ENCODE measurements around the gene LTK.

DNA sequence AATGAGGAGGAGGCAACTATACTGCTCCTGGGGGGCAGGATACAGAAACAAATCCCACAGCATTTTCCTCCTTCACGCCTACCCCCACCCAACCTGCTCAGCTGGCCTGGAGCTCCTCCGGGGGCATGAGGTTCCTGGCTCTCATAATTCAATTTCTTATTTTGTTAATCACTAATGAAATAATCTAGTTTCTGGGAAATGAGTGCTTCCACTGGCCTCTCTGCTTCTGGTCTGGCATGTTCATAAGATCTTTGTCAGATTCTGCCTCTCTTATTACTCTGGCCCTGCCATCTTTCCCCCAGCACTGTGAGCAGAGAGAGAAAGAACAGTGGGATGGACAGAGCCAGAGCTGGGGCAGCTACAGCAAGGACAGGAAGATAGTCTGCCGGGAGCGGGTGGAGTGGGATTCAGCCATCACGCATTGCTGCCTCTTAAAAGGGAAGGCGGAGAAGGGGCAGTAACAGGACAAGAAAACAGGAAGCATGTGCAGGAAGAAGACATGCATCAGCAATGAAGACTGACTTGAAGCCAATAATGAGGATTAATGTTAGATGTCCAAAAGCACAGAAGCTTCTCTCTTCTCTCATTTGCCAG lies 16.8 kb upstream of the LTK start:
- TF ChIP-seq TAF1 (IDR thresholded peaks at IDR 0.05; ENCODE audit: low read depth, low read length) (no peak), POLR2A (IDR thresholded peaks at IDR 0.05; ENCODE audit: low read depth, low read length) (no peak), POU2F2 (IDR thresholded peaks at IDR 0.05; ENCODE audit: low read depth, low read length) (no peak)

Measured in GM12891 (cell line).